CD4-positive, alpha-beta T cell treated with Interleukin-4 for 1 hour (primary cell): ENCODE results near the gene OR51E1.

ENCODE experiments used
- DNase-seq, 2 donors: peaks; one replicate each; pipeline ENCODE4 v3.0.0-alpha.2; 2020 to 2022

Gene OR51E1

GRCh38 chr11:4654635-4655369 lies 11.0 kb downstream of the OR51E1 start:
- no peak for DNase-seq

GRCh38 chr11:4658629-4659445 lies 15.1 kb downstream of the OR51E1 start:
- no peak for DNase-seq

DNA sequence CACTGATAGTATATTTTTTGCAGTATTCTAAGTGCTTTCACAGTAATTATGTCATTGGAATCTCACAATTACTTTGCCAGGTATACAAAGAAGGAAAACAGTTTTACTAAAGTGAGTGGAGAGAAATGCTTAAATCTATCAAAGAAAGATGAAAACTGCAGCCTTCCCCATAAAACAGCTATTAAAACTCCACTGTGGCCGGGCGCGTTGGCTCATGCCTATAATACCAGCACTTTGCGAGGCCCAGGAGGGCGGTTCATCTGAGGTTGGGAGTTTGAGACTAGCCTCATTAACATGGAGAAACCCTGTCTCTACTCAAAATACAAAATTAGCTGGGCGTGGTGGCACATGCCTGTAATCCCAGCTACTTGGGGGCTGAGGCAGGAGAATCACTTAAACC lies 19.1 kb downstream of the OR51E1 start:
- DNase-seq = no peak

GRCh38 chr11:4664183-4664582 lies 20.4 kb downstream of the OR51E1 start:
- no peak for DNase-seq

DNA sequence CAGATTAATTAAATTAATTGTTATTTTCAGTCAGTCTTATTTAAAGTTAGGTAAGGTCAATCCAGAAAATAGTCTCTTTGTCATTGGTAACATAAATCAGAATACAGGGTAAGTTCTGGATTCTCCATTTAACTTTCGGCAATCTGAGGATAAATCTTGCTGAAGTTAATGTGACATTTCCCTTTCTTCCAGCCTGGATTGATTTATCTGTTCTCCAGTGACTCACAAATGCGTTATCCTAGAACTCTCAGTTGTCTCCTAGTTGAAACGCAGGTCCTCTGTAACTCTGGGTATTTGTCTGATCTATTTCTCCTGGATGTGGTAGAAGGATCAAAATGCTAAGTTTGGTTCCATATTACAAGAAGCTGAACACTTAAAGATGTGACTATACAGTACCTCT lies 21.0 kb downstream of the OR51E1 start:
- no peak for DNase-seq

DNA sequence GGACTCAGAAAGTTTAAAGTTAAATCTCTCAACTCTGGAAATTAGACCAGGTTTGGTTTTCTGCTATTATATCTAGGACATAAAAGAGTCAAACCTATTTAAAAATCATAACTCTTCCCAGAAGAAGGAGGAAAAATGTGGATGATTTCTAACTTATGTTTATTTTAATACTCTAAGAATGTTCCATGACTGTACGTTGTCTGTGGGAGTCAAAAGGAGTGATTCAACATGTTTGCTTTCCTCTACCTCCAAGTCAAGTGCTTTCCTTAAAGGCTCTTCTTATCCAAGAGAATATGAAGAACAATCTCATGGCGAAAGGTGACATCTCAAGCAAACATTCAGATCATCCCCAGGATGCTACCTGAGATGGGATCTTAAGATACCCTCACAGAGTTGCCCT lies 21.6 kb downstream of the OR51E1 start:
- no peak for DNase-seq

GRCh38 chr11:4671741-4672140 lies 28.0 kb downstream of the OR51E1 start:
- DNase-seq = no peak

- no peak for DNase-seq
Measured at GRCh38 chr11:4672470-4672869, 28.7 kb downstream of the OR51E1 start.

GRCh38 chr11:4673781-4674180 lies 30.0 kb downstream of the OR51E1 start:
- no peak for DNase-seq

DNA sequence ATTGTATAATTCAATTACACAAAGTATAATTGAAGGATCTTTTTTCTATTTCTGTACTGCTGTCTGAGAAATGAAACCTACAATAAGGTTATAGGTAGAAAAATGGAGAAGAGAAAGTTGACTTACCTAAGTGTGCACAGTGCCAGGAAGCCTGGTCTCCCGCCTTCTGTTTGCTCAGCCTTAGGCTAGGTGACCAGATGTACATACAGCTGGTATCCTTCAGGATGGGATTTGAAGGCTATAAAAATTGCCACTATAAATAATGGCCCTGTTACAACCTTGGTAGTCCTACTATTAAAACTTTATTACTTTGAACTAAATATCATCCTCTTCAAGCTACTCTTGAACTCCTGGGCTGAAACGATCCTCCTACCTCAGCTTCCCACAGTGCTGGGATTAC lies 34.2 kb downstream of the OR51E1 start:
- no peak for DNase-seq

GRCh38 chr11:4680341-4680740 lies 36.6 kb downstream of the OR51E1 start:
- DNase-seq = no peak

GRCh38 chr11:4682623-4683419 lies 39.0 kb downstream of the OR51E1 start:
- DNase-seq = no peak

DNA sequence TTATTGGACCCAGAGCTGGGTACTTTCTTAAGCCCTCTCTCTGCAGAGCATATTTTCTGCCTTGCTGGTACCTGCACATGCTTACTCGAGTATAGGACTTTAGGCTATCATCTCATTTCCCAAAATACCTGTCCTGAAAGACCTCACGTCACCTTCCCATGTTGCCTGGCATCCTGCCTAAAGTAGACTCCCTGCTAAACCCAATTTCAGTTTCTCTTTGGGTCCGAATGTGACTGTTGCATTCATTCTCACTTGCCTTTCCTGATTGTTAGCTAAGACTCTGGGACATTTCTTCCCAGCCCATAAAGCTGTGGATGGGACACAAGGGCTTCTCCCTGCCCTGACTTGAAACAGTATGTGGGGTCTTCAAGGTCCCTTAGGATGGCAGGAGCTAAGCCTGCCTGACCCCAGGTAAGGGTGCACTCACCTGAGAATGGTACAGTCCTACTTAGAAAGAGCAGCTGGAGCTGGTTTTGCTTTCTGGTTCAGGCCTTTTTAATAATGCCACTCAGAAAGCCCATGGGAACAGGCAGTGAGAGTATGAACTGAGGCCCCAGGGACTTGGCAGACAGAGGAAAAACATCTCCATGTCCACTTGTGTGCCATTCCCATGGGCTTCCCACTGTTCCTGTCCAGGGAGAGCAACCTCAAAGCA lies 41.0 kb downstream of the OR51E1 start:
- no peak for DNase-seq

DNA sequence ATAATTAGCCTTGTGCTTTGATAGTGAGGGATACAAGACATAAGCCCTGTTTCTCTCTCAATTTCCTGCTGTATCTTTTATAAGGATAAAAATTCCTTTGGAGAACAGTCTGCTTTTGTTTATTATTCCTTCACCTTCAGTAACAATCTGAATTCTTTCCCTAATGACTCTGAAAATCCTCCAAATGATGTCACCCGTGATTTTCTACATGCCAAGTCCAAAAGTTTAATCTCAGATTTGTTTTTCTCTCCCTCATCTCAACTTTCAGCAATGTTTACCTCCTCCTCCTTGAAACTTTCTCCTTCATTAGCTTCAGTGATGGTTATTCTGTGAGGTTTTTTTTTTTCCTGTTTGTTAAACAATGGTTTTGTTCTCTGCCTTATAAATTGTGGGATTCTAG lies 51.7 kb downstream of the OR51E1 start:
- no peak for DNase-seq

DNA sequence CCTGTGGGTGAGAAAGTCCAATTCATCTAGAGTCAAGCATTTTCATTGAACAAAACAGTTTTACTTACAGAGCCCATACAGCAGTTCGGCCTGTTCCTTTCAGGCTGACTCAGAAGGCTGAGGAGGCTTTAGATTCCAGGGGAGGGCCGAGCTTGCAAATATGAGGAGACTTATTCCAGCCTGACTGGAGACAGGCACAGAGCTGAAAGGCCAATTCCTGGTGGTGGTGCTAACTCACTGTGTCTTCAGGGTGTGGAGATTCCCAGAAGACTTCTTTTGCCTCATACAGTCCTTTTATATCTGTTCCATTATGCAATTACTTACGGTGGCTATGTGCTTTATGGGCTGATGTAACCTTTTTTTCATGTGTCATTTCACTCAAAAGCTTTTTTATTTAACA lies 53.8 kb downstream of the OR51E1 start, which contains the start of gene OR51E2:
TSS of gene OR51E2 (minus strand) at position 269 of the 400 bp plus-strand sequence. CDS start 15,142 bp downstream, outside the sequence.
- no peak for DNase-seq

DNA sequence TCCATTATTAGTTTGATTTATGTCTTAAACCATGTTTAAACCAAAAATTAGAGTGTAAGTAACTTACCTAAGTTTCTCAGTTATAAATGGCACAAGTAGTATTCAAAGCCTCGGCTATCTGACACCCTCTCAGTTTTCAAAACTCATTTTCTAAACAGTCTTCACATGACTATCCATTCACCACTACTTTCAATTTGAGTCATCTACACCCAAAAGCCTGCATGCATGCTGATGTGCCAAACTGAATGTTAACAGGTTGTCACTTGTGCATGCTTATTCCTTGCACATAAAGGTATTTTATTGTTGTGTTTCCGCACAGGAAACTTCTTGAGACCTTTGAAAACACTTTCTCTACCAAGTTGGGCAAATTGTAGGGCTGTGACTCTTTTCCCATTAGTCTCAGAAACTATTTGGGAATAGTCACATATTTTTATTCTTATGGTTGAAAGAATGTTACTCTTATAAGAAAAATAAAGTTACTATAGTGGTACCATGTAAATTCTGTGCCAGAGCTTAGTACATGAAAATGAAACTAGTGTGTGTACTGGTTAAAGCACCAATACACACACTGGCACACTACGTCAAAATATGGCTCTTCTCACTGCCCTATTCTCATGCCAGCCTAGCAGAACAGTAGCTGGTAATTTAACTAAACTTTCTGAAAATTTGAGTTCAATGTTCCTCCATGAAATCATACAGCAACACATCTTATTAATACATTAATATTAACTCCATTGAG lies 56.1 kb downstream of the OR51E1 start:
- no peak for DNase-seq

DNA sequence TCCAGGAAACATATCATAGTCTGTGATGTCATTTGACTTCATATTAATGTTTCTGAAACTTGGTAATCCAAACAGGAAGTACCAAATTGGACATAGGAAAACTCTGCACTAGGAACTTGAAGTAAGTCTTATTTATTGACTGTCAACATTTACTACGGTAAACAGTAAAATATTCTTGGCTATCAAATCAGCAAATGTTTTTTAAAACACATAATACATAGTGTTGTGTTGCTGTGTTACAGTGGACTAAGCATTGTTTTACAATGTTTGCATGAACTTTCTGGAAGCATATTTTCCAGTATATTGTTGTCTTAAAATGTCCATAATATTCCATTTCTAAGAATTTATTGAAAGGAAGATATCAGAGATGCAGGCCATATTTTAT lies 56.6 kb downstream of the OR51E1 start:
- no peak for DNase-seq

DNA sequence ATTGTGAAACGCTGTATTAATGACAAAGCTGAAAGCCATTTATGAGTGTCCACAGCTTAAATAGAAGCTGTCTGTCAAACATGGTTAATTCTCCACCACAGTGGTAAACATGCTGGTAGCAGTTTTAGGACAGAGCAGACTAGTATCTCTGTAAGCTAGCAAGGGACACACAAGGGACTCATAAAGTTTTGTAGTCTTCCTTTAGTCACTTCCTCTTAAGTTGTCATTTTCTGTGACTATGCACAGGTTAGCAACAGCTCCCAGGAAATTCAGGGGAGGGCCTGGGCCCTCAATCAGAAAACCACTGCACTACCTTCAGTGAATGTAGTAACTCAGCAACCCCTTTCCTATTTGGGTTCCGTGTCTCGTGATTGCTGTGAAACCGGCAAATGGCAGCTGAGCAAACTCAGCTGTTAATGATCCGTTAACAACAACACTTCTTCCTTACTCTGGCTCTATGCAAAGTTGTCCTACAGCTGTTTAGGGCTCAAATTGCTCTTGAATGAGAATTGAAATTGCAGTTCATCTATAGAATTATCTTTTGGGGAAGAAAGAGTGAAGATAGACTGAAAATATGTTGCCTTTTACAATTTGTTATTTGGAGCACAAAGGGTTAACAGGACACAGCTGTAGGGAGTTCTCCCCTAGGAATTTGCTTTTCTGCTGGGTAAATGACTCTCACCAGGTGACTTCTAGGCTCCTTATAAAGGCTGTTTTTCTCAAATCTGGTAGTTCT lies 60.4 kb downstream of the OR51E1 start, which contains the start of gene MMP26:
TSS of gene MMP26 (plus strand) at position 731 of the 736 bp plus-strand sequence.
- no peak for DNase-seq

- no peak for DNase-seq
Measured at GRCh38 chr11:4704790-4705334, 61.1 kb downstream of the OR51E1 start.
